ENCODE measurements around the gene HARS1.
A peak's percentile ranks its signal among the peaks of the same experiment; 100 is the strongest.
"Not testable (repeated sequence)": the region's sequence is repeated elsewhere in the genome, so short reads cannot be mapped to it uniquely, and the experiment has no call there.

Gene HARS1

GRCh38 chr5:140632366-140633020, 58.7 kb downstream of the HARS1 start:
- peak; percentile 55 for DNase-seq

- DNase-seq, result peak; percentile 40
These were observed 59.3 kb downstream of the HARS1 start for GRCh38 chr5:140631831-140632365.

GRCh38 chr5:140631036-140631417, 60.1 kb downstream of the HARS1 start:
- no peak for DNase-seq

GRCh38 chr5:140630292-140631035, 60.7 kb downstream of the HARS1 start:
- no peak for DNase-seq

- DNase-seq, result no peak
These were observed 62.5 kb downstream of the HARS1 start for GRCh38 chr5:140628711-140629110.

GRCh38 chr5:140627972-140628371, 63.2 kb downstream of the HARS1 start:
- DNase-seq, result no peak

GRCh38 chr5:140624886-140625285, 66.3 kb downstream of the HARS1 start:
- DNase-seq, result not testable (repeated sequence)
